HG02571 (cell line): ENCODE results near the gene NRP2.

Source experiments
- ATAC-seq: cut with Tn5 transposase; IDR thresholded peaks from one replicate; pipeline ENCODE4 v1.9.1; 2021; ENCODE audit warnings: mild to moderate bottlenecking, moderate library complexity; ENCODE audit not compliant: unreplicated experiment

The NRP2 gene

GRCh38 chr2:205728366-205728765 lies 46.1 kb downstream of the NRP2 start:
- ATAC-seq: no peak

- no peak for ATAC-seq
Observed at GRCh38 chr2:205730191-205730590, 47.9 kb downstream of the NRP2 start.

- no peak for ATAC-seq
Observed at GRCh38 chr2:205730701-205731582, 48.6 kb downstream of the NRP2 start.

GRCh38 chr2:205731583-205731981 lies 49.3 kb downstream of the NRP2 start:
- peak; percentile 68 for ATAC-seq

- ATAC-seq: no peak
Observed at GRCh38 chr2:205732314-205732713, 50.0 kb downstream of the NRP2 start.

GRCh38 chr2:205733082-205733481 lies 50.8 kb downstream of the NRP2 start:
- no peak for ATAC-seq

- no peak for ATAC-seq
Observed at GRCh38 chr2:205733648-205734047, 51.3 kb downstream of the NRP2 start.

GRCh38 chr2:205734436-205735037 lies 52.2 kb downstream of the NRP2 start:
- ATAC-seq: no peak

- ATAC-seq: no peak
Observed at GRCh38 chr2:205738117-205738968, 56.0 kb downstream of the NRP2 start.

GRCh38 chr2:205739620-205740019 lies 57.3 kb downstream of the NRP2 start:
- no peak for ATAC-seq

- no peak for ATAC-seq
Observed at GRCh38 chr2:205740381-205740780, 58.1 kb downstream of the NRP2 start.

GRCh38 chr2:205741256-205741978 lies 59.1 kb downstream of the NRP2 start:
- no peak for ATAC-seq

GRCh38 chr2:205743137-205743536 lies 60.8 kb downstream of the NRP2 start:
- no peak for ATAC-seq

- ATAC-seq: no peak
Observed at GRCh38 chr2:205744074-205744591, 61.8 kb downstream of the NRP2 start.

- no peak for ATAC-seq
Observed at GRCh38 chr2:205745661-205746419, 63.5 kb downstream of the NRP2 start.

- no peak for ATAC-seq
Observed at GRCh38 chr2:205746420-205746785, 64.1 kb downstream of the NRP2 start.

- no peak for ATAC-seq
Observed at GRCh38 chr2:205747829-205748386, 65.6 kb downstream of the NRP2 start.

- no peak for ATAC-seq
Observed at GRCh38 chr2:205748639-205749038, 66.3 kb downstream of the NRP2 start.

GRCh38 chr2:205749078-205749477 lies 66.8 kb downstream of the NRP2 start:
- ATAC-seq: no peak

- no peak for ATAC-seq
Observed at GRCh38 chr2:205750797-205751196, 68.5 kb downstream of the NRP2 start.
